ENCODE measurements around the gene LRRC72. TPM values are rescaled to one million over a fixed set of nuclear protein-coding genes. Genes with fewer than 3 reads are reported as not detected.

Gene LRRC72
- total and polyA plus RNA-seq, 9 of the 15 experiments (the other 6 are each of a cell fraction or from before 2014, with no cell fraction given) = 0.10 TPM; not detected in 8

DNA sequence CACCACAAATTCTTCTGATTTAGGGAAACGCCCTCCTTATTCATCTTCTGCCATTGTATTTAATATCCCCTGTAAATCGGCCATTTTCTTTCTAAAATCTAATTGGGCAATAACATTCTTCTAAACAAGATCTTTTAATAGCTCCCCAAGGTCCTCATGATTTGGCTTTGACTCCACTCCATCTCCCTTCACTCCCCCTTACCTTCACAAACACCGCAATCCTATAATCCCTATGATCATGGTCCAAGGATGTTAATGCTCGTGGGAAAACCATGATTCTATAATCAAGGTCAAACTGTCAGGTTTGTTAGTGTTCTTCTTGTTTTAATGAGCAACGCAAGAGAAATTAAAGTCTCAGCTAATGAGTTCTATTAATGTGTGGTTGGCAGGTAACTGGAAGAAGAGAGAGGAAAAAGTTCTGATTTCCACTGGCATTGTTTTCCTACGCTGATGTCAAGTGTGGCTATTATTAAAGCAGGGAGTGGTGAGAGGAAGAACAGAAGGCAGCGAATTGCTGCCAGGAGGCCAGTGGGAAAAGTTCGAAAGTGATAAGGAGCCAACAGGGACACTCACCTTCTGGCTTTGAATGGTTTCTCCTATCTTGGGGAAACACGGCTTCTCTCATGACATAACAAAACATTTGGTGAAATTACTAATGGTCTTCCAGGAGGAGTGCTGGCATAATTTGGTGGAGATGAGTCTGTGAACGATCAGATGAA is 28.1 kb downstream of the LRRC72 start (continued):
- TF ChIP-seq, protein P1, sequence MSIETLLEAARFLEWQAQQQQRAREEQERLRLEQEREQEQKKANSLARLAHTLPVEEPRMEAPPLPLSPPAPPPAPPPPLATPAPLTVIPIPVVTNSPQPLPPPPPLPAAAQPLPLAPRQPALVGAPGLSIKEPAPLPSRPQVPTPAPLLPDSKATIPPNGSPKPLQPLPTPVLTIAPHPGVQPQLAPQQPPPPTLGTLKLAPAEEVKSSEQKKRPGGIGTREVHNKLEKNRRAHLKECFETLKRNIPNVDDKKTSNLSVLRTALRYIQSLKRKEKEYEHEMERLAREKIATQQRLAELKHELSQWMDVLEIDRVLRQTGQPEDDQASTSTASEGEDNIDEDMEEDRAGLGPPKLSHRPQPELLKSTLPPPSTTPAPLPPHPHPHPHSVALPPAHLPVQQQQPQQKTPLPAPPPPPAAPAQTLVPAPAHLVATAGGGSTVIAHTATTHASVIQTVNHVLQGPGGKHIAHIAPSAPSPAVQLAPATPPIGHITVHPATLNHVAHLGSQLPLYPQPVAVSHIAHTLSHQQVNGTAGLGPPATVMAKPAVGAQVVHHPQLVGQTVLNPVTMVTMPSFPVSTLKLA (conservative IDR thresholded peaks at IDR 0.05) = no peak
- TF ChIP-seq ATF7 (IDR thresholded peaks at IDR 0.05) (no peak), RFX1 (IDR thresholded peaks at IDR 0.05) (no peak), ZNF644 (tag; IDR thresholded peaks at IDR 0.05; ENCODE audit: low read depth) (no peak), ESRRA (IDR thresholded peaks at IDR 0.05; ENCODE audit: borderline replicate concordance, low read depth) (no peak), PHF8 (IDR thresholded peaks at IDR 0.05; ENCODE audit: borderline replicate concordance, low read length) (no peak), ZBED1 (IDR thresholded peaks at IDR 0.05) (no peak), ZNF24 (IDR thresholded peaks at IDR 0.05) (no peak)
- TF ChIP-seq, protein P2, sequence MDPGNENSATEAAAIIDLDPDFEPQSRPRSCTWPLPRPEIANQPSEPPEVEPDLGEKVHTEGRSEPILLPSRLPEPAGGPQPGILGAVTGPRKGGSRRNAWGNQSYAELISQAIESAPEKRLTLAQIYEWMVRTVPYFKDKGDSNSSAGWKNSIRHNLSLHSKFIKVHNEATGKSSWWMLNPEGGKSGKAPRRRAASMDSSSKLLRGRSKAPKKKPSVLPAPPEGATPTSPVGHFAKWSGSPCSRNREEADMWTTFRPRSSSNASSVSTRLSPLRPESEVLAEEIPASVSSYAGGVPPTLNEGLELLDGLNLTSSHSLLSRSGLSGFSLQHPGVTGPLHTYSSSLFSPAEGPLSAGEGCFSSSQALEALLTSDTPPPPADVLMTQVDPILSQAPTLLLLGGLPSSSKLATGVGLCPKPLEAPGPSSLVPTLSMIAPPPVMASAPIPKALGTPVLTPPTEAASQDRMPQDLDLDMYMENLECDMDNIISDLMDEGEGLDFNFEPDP (CRISPR knock-in tag; IDR thresholded peaks at IDR 0.05) = no peak
